Activated CD4-positive, alpha-beta T cell treated with anti-CD3 and anti-CD28 coated beads for 4 hours (primary cell): ENCODE data around the gene DAG1.
"Not testable (repeated sequence)": the region's sequence is repeated elsewhere in the genome, so short reads cannot be mapped to it uniquely, and the experiment has no call there.

ENCODE experiments used
- DNase-seq, 2 donors: peaks; one replicate each; pipeline ENCODE4 v3.0.0-alpha.2; 2020

Gene DAG1

DNA sequence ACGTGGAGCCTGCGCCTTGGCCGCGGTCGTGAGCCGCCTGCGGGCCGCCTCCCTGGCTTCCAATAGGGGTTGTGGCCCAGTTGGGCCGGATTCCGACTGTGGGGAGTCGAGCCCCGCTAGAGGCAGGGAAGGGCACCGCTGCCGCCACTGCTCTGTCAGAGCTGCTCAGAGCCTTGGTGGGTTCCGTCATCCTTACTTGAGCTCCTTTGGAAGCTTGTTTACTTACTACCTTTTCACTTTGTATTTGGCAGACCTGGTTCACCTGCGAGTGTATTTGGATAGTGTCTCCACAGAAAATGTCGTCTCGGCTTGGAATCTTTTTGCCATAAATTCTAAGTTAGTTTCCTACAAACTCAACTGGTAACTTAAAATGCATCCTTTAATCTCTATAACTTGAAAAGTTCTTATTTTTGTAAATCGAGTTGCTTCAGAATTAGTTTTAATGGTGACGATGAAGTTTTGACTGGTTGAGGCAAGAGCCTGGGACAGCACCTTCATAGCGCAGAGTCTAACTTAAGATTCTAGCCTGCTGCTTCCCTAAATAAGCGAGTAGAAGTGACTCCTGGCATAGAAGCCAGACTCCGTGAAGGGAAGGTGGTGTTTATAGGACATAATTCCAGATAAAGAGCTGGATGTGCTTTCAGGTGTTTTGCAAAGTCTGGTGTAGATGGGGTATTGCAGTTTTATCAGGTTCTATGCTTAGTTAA, 800 bp downstream of the DAG1 start:
- DNase-seq: no peak

DNA sequence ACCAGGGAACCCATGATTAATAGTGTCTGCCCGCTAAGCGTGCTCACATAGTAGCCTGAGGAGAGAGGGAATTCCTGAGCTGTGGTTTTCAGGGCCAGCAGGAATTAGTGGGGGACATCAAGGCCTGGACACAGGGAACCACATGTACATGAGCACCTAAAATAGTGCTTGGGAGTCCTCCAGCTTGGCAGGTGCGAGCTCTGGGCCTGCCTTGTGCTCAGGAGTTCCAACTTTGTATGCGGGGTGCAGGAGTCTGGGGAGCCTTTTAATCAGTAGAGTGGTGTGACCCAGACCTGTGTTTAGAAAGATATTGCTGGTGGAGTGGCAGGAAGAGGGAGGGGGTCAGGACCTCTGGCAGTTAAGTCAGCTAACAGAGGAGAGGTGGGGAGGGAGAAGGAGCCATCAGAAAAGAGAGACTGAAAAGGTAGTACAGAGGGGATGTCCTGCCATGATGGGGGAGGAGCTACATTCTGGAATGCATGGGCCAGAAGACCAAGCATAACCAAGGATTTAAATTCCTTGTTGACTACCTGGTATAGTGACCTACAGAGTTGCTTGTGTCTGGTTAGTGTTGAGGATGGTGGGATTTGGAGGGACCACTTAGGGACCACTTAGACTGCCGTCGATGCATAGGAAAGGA, 1.9 kb downstream of the DAG1 start:
- DNase-seq: no peak

DNA sequence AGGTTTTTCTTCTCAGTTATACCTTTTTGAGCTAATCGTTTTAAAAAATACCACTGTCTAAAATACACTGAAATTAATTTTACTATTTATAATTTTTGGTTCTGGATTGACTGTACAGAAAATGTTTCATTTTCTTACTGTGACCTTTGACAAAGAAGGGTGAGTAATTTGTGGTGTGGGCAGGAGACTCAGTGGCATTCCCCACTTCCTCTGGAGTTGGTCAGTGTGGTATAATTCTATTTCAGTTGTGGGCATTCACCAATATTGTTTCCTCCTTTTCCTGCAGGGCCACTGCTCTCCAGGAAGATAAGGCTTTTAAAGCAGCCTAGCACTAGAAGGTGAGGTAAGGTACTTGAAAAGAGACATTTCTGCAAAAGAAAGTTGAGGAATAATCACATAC, 6.5 kb downstream of the DAG1 start:
- DNase-seq: no peak

DNA sequence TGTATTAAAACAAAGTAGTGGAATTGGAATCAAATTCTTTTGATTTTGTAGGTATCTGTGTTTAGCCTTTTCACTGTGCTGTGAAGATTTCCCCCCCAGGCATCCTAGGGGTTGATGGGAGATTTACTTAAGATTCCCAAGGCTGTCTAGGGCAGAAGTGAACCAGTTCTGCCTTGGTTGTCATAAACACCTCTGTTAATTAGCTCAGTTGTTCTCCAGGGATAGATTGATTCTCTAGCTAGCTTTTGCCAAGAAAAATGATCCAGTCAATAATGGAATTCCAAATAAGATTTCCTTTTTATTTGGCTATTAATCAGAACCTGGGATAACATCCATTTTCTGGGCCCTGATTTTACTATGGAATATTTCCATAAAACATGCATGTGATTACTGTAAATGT, 12.7 kb downstream of the DAG1 start:
- DNase-seq: no peak

DNA sequence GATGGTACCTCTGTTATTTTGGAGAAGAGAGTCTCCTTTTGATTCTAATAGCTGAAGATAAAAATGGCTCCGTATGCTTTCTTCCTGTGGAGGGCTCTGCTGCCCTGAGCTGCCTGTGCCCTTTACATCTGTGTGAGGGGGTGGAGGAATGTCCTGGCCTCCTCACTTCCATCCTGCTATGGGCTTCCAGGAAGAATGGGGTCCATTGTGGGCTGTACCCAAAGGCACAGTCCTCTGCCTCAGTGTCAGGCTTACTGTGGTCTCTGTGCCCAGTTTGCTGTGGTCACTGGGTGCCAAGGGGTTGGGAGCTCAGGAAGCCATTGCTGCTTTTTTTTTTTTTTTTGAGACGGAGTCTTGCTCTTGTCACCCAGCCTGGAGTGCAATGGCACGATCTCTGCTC, 14.4 kb downstream of the DAG1 start:
- no peak for DNase-seq

DNA sequence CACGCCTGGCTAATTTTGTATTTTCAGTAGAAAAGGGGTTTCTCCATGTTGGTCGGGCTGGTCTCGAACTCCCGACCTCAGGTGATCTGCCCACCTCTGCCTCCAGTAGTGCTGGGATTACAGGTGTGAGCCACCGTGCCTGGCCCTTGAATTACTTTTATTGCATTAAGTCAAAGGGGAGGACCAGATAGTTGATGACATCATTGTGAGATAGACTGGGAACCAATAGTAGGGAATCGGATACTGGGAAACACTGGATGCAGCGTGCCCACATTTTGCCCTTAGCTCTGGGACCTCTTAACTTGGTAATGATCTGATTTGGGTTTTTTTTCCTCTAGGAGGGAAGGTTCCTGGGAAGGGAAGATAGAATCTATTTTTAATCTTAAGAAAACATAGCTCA, 19.2 kb downstream of the DAG1 start:
- no peak for DNase-seq

DNA sequence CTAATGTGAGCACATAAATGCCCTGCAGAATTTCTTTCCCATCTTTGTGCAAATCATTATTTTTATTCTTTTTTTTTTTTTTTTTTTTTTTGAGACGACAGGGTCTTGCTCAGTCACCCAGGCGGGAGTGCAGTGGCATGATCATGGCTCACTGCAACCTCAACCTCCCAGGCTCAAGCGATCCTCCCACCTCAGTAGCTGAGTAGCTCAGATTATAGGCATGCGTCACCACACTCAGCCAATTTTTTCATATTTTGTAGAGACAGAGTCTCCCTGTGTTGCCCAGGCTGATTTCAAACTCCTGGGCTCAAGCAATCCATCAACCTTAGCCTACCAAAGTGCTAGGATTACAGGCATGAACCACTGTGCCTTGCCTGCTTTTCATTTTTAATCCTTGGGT, 22.9 kb downstream of the DAG1 start:
- no peak for DNase-seq

DNA sequence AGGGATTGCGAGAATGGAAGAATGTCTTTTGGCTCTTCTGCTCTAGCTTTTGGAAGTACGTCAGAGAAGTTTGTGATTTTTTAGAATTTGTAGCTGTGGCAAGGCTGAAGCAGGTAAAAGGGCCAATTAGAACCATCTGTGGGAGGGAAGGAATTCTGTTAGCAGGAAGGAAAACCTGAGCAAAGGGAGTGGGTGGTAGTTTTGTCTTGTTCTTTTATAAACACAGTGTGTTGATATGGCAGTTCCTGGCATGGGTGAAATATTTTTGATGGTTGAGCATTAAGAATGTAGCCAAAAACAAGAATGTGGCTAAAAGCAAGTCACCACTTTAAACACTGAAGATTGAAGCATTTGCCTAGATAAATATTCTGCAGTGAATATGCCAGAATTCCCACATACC, 23.8 kb downstream of the DAG1 start:
- no peak for DNase-seq

DNA sequence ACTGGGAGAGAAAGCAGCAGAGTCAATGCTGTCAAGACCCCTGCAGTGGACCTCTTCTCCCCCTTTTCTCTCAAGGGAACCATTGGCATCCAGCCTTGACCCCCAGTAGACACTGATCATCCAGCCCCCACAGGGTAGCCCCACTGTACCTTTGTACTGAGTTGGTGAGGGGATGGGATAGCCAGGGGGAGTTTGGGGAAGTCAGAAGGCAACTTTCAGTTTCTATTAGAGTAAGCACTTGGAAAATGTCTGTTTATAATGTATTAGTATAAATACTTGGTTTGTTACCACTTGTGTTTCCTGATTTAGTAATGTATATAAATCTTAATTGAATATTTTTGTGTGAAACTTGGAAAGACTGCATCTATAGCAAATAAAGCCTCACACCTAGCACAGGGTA, 25.0 kb downstream of the DAG1 start:
- no peak for DNase-seq

DNA sequence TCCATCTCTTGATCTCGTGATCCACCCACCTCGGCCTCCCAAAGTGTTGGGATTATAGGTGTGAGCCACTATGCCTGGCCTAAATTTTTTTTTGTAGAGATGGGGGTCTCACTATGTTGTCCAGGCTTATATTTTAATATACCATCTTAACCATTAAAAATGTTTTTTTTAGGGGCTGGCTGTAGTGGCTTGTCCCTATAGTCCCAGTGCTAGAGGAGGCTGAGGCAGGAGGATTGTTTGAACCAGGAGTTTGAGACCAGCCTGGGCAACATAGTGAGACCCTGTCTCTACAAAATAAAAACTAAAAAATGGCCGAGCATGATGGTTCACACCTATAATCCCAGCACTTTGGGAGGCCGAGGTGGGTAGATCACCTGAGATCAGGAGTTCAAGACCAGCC, 26.8 kb downstream of the DAG1 start:
- DNase-seq: not testable (repeated sequence)

DNA sequence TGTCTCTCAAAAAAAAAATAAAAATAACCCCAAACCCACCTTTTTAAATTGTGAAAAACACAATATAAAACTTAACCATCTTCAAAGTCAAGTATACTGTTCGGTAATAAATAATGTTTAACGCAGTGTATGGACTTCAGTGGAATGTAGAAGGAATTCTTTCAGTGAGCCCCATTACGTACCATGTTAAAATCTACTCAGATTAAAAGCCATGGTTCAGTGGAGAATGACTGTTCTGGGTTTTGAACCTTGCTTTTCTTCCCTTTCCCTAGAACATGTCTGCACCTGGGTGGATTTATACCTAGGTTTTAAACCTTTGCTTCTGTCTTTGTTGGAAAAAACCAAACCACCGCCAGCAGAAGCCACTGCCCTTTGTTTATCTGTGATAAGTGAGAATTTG, 27.5 kb downstream of the DAG1 start:
- DNase-seq: no peak

DNA sequence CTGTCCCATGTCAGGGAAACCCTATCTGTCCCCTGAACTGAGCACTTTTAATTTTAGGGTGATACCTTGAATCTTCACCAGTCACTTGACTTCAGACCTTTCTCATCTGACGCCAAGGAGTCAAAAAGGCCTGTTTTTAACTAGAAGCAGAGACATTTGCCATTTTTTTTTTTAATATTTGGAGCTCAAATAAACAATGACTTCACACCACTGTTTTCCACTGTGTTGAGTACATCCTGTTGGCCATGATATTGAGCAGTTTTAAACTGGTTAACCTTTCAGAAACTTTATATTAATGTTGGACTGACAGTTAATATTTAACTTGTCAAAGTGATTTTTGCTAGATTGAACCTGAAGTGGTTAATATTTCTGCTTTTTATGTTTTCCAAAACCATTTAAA, 28.2 kb downstream of the DAG1 start:
- no peak for DNase-seq

DNA sequence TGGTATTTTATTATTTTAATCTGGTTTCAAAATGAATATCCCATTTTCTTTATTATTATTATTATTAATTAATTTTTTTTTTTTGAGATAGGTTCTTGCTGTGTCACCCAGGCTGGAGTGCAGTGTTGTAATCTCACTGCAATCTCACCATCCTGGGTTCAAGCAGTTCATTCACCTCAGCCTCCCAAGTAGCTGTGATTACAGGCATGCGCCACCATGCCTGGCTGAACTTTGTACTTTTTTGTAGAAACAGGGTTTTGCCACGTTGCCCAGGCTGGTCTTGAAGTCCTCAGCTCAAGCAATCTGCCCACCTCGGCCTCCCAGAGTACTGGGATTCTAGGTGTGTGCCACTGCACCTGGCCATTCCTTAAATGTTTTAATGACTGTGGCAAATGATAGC, 28.6 kb downstream of the DAG1 start:
- no peak for DNase-seq

DNA sequence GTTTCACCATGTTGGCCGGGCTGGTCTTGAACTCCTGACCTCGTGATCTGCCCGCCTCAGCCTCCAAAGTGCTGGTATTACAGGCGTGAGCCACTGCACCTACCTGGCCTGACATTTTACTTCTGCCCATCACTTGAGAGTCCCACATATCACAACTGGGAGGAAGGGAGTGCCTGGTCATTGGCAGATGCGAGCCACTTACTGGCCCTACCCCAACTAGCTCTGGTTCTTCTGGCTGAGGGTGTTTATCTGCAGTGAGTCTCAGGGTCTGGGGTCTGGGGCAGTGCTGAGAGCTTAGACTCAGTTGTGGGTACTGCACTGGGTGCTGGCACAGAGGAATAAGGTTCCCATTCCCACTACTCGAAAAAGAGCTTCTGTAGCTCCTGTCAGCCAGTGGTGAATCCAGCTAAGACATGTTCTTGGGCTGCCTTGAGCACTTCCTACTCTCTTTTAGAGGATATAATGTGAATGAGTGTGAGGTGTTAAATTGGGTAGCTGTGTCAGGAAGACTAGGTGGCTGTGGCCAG, 30.2 kb downstream of the DAG1 start:
- DNase-seq: no peak

DNA sequence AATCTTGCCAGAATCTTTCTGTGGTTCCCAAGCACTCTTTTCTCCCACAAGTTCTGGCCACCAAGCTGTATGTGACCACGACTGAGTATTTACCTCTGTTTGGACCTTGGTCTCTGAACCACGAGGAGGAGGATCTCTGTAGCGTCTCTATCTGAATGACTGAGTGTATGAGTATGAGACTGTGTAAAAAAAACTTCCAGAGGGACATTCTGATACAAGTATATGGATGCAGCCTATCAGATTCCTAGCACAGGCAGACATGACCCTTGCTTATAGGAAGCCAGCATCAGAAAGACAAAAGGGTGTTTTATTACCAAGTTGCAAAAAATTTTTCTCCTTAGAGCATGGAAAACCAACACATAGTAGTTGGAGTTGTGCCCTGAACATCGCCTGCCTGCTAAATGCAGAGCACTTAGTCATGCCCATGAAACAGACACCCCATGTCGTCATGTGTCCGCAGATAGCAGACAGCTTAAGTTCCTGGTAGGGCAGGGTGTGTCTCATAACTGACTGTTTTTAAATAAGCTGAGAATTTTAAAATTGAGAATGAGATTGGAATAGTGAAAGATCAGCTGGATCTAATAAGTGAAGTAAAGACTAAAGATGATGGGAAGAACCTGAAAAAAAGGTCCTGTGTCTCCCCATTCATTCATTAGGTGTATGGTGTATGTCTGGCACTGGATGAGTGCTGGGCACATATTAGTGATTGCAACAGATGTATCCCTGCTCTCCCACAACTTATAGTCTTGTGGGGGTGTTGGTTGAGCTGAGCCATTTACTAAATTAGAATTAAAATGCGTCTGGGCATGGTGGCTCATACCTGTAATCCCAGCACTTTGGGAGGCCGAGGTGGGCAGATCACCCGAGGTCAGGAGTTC, 30.9 kb downstream of the DAG1 start:
- DNase-seq: no peak

DNA sequence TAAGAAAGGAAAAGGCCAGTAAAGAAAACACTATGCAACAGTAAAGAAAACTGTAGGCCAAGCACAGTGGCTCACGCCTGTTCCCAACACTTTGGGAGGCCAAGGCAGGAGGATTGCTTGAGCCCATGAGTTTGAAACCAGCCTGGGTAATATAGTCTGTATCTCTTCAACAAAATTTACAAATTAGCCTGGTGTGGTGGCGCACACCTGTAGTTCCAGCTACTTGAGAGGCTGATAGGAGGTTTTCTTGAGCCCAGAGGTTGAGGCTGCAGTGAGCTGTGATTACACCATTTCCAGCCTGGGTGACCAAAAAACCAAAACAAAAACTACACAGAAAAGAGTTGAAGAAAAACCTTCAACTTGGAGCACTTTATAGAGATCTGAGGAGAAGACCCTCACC, 31.8 kb downstream of the DAG1 start:
- no peak for DNase-seq

DNA sequence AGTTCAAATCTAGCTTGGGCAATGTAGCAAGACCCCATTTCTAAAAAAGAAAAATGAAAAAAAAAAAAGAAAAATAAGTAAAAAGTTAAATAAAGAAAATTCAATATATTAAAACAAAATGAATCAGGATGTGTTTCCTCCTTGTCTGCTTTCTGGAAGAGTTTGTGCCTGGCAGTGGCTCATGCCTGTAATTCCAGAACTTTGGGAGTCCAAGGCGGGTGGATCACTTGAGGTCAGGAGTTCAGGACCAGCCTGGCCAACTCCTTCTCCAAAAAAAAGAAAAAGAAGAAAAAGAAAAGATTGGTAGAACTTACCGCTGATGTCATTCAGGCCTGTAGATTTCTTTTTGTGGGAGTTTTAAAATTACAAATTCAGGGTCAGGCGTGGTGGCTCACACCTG, 36.8 kb downstream of the DAG1 start:
- no peak for DNase-seq

DNA sequence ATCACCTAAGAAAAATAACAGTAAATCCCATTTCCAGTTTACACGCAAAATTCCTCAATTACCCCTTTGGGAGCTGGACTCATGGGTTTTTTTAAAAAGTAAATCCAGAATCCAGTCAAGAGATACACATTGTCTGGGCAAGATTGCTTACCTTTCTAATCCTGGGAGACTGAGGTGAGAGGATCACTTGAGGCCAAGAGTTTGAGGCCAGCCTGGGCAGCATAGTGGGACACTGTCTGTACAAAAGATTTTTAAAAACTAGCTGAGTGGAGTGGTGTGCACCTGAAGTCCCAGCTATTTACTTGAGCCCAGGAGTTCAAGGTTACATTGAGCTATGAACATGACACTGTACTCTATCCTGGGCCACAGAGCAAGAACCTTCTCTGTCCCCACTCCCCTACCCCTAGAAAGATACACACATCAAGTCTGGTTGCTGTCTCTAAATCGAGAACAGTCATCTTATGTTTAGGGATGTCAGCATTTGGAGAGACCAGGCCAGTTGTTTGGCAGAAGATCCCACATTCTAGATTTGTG, 39.0 kb downstream of the DAG1 start:
- no peak for DNase-seq

DNA sequence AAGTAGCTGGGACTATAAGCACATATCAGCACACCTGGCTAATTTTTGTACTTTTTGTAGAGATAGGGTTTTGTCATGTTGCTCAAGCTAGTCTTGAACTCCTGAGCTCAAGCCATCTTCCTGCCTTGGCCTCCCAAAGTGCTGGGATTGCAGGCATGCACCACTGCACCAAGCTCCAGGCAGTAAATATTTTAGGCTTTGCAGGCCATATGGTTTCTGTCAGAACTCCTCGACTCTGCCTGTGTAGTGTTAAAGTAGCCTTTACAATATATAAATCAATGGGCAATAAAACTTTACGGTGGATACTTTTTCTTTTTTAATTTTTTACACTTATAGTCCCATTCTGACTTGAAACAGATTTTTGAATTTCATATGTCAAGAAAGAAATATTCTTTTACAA, 41.6 kb downstream of the DAG1 start:
- DNase-seq: no peak

DNA sequence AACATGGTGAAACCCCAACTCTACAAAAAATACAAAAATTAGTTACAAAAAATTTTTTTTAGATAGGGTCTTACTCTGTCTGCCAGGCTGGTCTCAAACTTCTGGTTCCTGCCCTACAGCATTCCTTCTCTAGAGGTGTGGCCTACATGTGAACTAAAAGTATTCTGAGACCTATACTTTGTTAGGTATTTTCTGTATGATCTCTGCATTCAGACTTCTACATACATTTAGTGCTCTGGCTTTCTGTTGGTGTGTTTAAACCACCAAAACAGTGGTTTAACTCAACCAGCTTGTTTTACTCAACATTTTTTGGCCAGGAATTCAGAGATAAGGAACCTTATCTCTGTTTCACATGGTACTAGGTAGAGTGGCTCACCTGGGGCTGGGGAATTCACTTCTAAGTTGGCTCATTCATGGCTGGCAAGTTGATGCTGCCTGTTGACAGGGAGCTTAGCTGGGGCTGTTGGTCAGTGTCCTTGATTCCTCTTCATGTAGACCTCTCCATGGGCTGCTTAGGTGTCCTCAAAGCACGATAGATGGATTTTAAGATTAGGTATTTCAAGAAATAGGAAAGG, 42.8 kb downstream of the DAG1 start:
- DNase-seq: no peak

DNA sequence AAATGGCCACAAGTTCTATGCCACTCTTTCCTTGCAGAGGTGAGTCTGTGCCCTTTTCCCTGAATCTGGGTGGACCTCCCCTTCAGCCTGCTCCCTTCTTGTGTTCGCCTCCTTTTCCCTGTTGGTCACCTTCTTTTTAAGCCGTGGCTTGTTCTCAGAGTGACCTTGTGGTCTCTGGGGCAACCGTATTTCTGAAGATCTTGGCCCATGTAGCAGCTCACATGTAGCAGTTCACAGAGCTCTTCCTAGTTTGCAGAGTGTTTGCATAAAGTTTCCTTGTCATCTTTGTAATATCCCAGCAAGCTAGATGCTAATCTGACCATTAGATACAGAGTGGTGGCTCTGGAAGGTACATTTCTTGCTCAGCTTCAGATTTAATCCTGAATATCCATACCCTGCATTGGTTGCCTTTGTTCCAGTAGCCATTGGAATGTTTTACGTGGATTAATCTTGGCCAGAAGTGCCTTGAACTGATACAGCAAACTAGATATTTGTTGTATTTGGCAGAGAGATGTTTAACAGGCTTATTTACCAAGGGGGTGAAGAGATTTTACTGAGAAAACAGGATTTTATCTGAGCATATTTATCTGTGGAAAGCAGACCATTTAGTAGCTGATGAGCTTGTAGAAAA, 43.5 kb downstream of the DAG1 start:
- DNase-seq: no peak

DNA sequence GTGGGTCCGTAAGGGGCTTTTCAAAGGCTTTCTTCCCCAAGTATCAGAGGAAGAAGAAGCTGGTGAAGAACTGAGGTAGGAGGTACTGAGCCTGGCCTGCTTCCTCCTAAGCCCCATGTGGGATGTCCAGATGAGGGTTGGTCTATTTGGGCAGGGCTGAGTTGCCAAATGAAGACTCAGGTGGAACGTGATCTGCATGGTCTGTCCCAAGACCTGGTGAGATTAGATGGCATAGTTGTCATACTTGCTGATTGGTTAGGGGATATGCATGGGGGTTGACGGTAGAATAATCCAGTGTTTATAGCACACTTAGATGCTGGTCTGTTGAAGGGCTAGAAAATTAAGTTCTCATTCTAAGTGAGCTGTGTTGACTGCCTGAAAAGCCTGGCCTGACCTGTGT, 47.9 kb downstream of the DAG1 start:
- no peak for DNase-seq

DNA sequence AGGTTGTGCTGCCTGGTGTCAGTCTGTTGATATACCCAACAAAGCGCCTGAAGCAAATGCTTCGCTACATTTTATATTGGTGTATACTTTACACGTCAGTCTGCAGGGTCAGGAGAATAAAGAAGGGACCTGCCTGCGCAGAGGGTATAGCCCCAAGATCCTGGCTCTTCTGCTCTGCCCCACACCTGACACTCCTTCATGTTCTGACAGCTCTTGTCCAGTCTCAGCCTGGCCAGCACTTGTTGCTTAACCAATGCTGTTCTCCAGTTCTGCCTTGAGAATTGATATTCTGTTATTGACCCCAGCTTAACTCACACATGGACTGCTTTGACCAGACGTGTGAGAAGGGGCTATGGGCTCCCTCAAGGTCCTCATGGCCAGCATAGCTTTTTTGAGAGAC, 48.4 kb downstream of the DAG1 start:
- no peak for DNase-seq
